Measurements from ENCODE around the gene NEURL1.
A peak's percentile ranks its signal among the peaks of the same experiment; 100 is the strongest.

The NEURL1 gene

GRCh38 chr10:103582331-103583123, 89.0 kb downstream of the NEURL1 start:
- TF ChIP-seq POU2F2 (IDR thresholded peaks at IDR 0.05; ENCODE audit: low read depth, low read length) (no peak), TAF1 (IDR thresholded peaks at IDR 0.05; ENCODE audit: low read depth, low read length) (no peak), POLR2A (IDR thresholded peaks at IDR 0.05; ENCODE audit: low read depth, low read length) (no peak), SPI1 (IDR thresholded peaks at IDR 0.05; ENCODE audit: low read depth, low read length) (no peak), POLR2AphosphoS5 (IDR thresholded peaks at IDR 0.05; ENCODE audit: low read depth, low read length) (no peak), PAX5 (IDR thresholded peaks at IDR 0.05; ENCODE audit: insufficient read depth, low read length, severe bottlenecking) (no peak)
- no peak for FAIRE-seq
- no peak for DNase-seq (ENCODE audit: insufficient read length, low spot score)

- TF ChIP-seq POU2F2 (IDR thresholded peaks at IDR 0.05; ENCODE audit: low read depth, low read length) (no peak), TAF1 (IDR thresholded peaks at IDR 0.05; ENCODE audit: low read depth, low read length) (no peak), POLR2A (IDR thresholded peaks at IDR 0.05; ENCODE audit: low read depth, low read length) (no peak), SPI1 (IDR thresholded peaks at IDR 0.05; ENCODE audit: low read depth, low read length) (no peak), POLR2AphosphoS5 (IDR thresholded peaks at IDR 0.05; ENCODE audit: low read depth, low read length) (no peak), PAX5 (IDR thresholded peaks at IDR 0.05; ENCODE audit: insufficient read depth, low read length, severe bottlenecking) (no peak)
- DNase-seq (ENCODE audit: insufficient read length, low spot score) = no peak
- FAIRE-seq = peak; percentile 23
Measured at GRCh38 chr10:103583871-103584215, 90.3 kb downstream of the NEURL1 start.

DNA sequence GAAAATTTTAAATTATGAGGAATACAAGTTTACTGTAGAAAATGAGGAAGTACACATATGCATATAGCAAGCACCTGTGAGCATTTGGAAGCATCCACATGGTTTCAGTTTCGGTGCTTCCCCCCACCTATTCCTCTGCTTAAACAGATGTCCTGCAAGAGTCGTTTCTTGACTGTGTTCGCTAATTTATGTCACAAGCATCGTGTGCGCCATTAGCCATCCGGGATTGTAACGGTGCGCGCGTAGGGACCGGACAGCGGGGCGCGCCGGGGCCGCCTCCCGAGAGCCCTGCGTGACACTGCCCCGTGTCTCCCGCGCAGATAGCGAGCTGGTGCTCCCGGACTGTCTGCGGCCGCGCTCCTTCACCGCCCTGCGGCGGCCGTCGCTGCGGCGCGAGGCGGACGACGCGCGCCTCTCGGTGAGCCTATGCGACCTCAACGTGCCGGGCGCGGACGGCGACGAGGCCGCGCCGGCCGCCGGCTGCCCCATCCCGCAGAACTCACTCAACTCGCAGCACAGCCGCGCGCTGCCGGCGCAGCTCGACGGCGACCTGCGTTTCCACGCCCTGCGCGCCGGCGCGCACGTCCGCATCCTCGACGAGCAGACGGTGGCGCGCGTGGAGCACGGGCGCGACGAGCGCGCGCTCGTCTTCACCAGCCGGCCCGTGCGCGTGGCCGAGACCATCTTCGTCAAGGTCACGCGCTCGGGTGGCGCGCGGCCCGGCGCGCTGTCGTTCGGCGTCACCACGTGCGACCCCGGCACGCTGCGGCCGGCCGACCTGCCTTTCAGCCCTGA, 90.9 kb downstream of the NEURL1 start:
- TF ChIP-seq POLR2A (IDR thresholded peaks at IDR 0.05; ENCODE audit: low read depth, low read length) (peak; percentile 53; the same call in 1 of the 2 replicates), SPI1 (IDR thresholded peaks at IDR 0.05; ENCODE audit: low read depth, low read length) (peak; percentile 54; the same call in 1 of the 2 replicates), TAF1 (IDR thresholded peaks at IDR 0.05; ENCODE audit: low read depth, low read length) (no peak), POLR2AphosphoS5 (IDR thresholded peaks at IDR 0.05; ENCODE audit: low read depth, low read length) (peak; percentile 65), PAX5 (IDR thresholded peaks at IDR 0.05; ENCODE audit: insufficient read depth, low read length, severe bottlenecking) (no peak), POU2F2 (IDR thresholded peaks at IDR 0.05; ENCODE audit: low read depth, low read length) (no peak; the same call in 1 of the 2 replicates)
- DNase-seq (ENCODE audit: insufficient read length, low spot score) = peak; percentile 84
- peak; percentile 98 for FAIRE-seq

DNA sequence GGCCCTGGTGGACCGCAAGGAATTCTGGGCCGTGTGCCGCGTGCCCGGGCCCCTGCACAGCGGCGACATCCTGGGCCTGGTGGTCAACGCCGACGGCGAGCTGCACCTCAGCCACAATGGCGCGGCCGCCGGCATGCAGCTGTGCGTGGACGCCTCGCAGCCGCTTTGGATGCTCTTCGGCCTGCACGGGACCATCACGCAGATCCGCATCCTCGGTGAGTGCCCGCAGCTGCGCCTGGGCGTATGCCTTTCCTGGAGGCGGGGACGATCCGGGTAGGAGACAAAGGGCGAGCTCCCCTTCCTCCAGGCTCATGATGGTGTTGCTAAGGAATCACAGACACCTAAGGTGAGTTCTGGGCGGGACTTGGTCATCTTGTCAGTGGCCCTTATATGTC, 91.5 kb downstream of the NEURL1 start:
- DNase-seq (ENCODE audit: insufficient read length, low spot score) = no peak
- TF ChIP-seq POU2F2 (IDR thresholded peaks at IDR 0.05; ENCODE audit: low read depth, low read length) (no peak), SPI1 (IDR thresholded peaks at IDR 0.05; ENCODE audit: low read depth, low read length) (no peak), PAX5 (IDR thresholded peaks at IDR 0.05; ENCODE audit: insufficient read depth, low read length, severe bottlenecking) (no peak), TAF1 (IDR thresholded peaks at IDR 0.05; ENCODE audit: low read depth, low read length) (no peak), POLR2A (IDR thresholded peaks at IDR 0.05; ENCODE audit: low read depth, low read length) (no peak), POLR2AphosphoS5 (IDR thresholded peaks at IDR 0.05; ENCODE audit: low read depth, low read length) (no peak)
- no peak for FAIRE-seq

- no peak for FAIRE-seq
- no peak for DNase-seq (ENCODE audit: insufficient read length, low spot score)
- TF ChIP-seq SPI1 (IDR thresholded peaks at IDR 0.05; ENCODE audit: low read depth, low read length) = no peak
Measured at GRCh38 chr10:103587073-103587472, 93.6 kb downstream of the NEURL1 start.

- DNase-seq (ENCODE audit: insufficient read length, low spot score) = no peak
- FAIRE-seq = no peak
- TF ChIP-seq POU2F2 (IDR thresholded peaks at IDR 0.05; ENCODE audit: low read depth, low read length) (no peak), POLR2AphosphoS5 (IDR thresholded peaks at IDR 0.05; ENCODE audit: low read depth, low read length) (no peak)
Measured at GRCh38 chr10:103589074-103589630, 95.6 kb downstream of the NEURL1 start.

GRCh38 chr10:103590060-103590459, 96.6 kb downstream of the NEURL1 start:
- FAIRE-seq (no peak), DNase-seq (ENCODE audit: insufficient read length, low spot score) (no peak)
- no peak for TF ChIP-seq POLR2AphosphoS5 (IDR thresholded peaks at IDR 0.05; ENCODE audit: low read depth, low read length)
- no peak for TF ChIP-seq POLR2A (IDR thresholded peaks at IDR 0.05; ENCODE audit: low read depth, low read length)
- TF ChIP-seq TAF1 (IDR thresholded peaks at IDR 0.05; ENCODE audit: low read depth, low read length) = no peak
- no peak for TF ChIP-seq SPI1 (IDR thresholded peaks at IDR 0.05; ENCODE audit: low read depth, low read length)
- TF ChIP-seq PAX5 (IDR thresholded peaks at IDR 0.05; ENCODE audit: insufficient read depth, low read length, severe bottlenecking) = no peak
- no peak for TF ChIP-seq POU2F2 (IDR thresholded peaks at IDR 0.05; ENCODE audit: low read depth, low read length)

GRCh38 chr10:103590744-103591291, 97.3 kb downstream of the NEURL1 start:
- TF ChIP-seq POLR2A (IDR thresholded peaks at IDR 0.05; ENCODE audit: low read depth, low read length) (no peak), TAF1 (IDR thresholded peaks at IDR 0.05; ENCODE audit: low read depth, low read length) (no peak), PAX5 (IDR thresholded peaks at IDR 0.05; ENCODE audit: insufficient read depth, low read length, severe bottlenecking) (no peak), POU2F2 (IDR thresholded peaks at IDR 0.05; ENCODE audit: low read depth, low read length) (no peak), SPI1 (IDR thresholded peaks at IDR 0.05; ENCODE audit: low read depth, low read length) (no peak), POLR2AphosphoS5 (IDR thresholded peaks at IDR 0.05; ENCODE audit: low read depth, low read length) (no peak)
- no peak for DNase-seq (ENCODE audit: insufficient read length, low spot score)
- no peak for FAIRE-seq

Data from GM12891 (cell line).